C4-2B (cell line): Measurements from ENCODE around the gene LSAMP.
A peak's percentile ranks its signal among the peaks of the same experiment; 100 is the strongest.

Experiments
- H3K27ac ChIP-seq: fragments of 450-650 bp; 2 replicates; pipeline ENCODE4 v1.5.1; 2017
- CTCF ChIP-seq: fragments of 450-650 bp; conservative IDR thresholded peaks from 2 replicates; pipeline ENCODE4 v1.5.1; 2017; ENCODE audit warnings: mild to moderate bottlenecking
- ZFX ChIP-seq: fragments of 450-650 bp; IDR thresholded peaks from 2 replicates; pipeline ENCODE4 v1.6.1; 2017

Gene LSAMP

DNA sequence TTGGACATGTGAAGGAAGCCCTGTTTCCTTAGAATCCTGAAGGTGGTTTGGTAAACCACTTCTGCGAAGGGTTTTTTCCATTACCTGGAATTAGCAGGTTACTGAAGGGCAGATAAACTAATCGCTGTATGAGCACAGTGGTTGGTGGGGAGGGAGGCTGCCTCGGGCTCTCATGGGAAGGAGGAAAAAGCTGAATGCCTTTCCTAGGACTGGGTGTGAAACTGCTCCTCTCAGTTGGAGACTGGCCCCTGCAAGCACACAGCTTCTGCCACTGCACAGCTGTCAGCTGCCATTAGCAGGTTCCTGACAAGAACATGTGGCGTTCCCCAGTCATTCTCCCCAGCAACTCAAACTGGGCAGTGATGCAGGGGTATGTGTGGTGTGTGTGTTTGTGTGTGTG lies 445.7 kb downstream of the LSAMP start:
- no peak overlapping the region for H3K27ac ChIP-seq
- TF ChIP-seq CTCF (no peak), ZFX (no peak)

- no peak for TF ChIP-seq ZFX
- TF ChIP-seq CTCF: no peak
- H3K27ac ChIP-seq: no peak overlapping the region
Observed at GRCh38 chr3:115999001-115999585, 446.2 kb downstream of the LSAMP start.

DNA sequence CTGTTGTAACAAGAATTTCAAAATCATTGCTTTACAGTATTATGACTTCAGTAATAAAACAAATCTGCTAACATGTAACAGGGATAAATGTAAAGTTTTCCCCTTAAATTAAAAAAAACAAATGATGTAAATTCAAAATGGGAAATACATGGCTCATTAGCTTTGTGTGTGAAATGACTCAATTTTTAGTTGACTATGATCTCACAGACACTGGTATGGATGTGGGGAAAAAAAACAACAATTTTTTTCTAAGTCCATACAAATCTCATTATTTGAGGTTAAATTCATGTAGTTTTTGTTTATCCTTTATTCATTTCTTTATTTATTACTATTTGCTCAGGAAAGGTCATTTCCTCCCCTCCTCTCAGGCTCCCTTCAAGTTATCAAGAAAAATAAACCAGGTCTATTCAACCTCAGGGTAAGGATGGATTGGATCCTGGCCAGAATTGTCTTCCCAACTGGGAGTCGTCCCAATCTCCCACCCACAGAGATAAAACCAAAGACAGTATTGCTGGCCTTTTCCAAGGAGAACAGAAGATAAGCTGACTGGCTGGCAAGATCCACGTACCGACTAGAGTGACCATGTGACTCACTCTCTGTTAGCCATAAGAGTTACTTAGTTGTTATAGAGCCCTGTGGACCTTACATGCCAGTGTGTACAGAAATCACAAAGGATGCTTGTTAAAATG lies 448.7 kb downstream of the LSAMP start:
- H3K27ac ChIP-seq: no peak overlapping the region
- no peak for TF ChIP-seq CTCF
- TF ChIP-seq ZFX: no peak

GRCh38 chr3:115990669-115991068 lies 454.6 kb downstream of the LSAMP start:
- TF ChIP-seq CTCF: no peak
- no peak for TF ChIP-seq ZFX
- H3K27ac ChIP-seq: no peak overlapping the region

DNA sequence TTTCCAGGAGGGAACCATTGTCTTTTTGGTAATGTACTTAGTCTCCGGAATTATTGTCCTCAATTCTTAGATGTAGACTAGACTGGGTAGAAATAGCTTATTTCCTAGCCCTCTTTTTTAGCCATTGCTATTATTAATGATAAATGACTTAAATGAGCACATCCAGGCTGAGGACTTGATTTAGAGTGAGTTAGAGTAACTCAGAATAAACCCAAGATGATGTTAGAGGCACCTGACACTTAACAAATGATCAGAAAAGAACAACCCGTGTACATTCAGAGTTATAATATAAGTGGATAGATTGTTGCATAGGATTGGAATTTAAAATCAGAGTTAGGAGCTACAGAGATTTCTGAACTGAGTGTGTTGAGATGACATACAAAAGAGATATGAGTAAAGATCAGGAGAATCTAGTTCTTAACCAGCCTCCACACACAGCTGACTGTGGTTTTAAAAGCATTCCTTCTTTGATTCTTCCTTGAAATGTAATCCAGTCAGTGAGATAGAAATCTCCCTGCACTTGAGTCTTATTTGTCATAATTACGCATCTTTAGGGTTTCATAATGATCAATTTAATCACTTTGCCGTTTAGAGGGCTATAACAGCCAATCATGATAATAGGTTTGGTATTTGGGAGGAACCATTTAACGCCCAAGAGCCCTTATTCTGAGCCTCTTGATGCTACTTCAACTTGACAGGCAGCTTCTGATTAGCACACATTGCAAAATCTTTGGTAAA lies 455.4 kb downstream of the LSAMP start:
- H3K27ac ChIP-seq: no peak overlapping the region
- TF ChIP-seq ZFX (no peak), CTCF (no peak)

GRCh38 chr3:115986555-115987207 lies 458.6 kb downstream of the LSAMP start:
- TF ChIP-seq CTCF: peak; percentile 44
- TF ChIP-seq ZFX: no peak
- no peak overlapping the region for H3K27ac ChIP-seq

- no peak overlapping the region for H3K27ac ChIP-seq
- no peak for TF ChIP-seq CTCF
- TF ChIP-seq ZFX: no peak
Observed at GRCh38 chr3:115982629-115983028, 462.7 kb downstream of the LSAMP start.
